Breast epithelium (tissue), 4 donors: ENCODE data around the gene HMGB4. TPM values are rescaled to one million over a fixed set of nuclear protein-coding genes. Genes with fewer than 3 reads are reported as not detected.

Experiments used
- DNase-seq, 2 donors: peaks; one replicate each; pipeline ENCODE4 v3.0.0-alpha.2; 2019; ENCODE audit warnings: low spot score in 2 of 2
- H3K27ac ChIP-seq, 2 donors: fragments of 200-600 bp; sonication (generic) in 1 of 2; one replicate each; pipeline ENCODE4 v1.5.1; 2016 to 2019; ENCODE audit warnings: mild to moderate bottlenecking in 1 of 2
- H3K27me3 ChIP-seq, 2 donors: fragments of 200-600 bp; sonication (generic) in 1 of 2; one replicate each; pipeline versions ENCODE4 v1.5.1 to v1.6.0; 2017 to 2019; ENCODE audit warnings: control low read depth in 1 of 2, mild to moderate bottlenecking in 1 of 2
- H3K36me3 ChIP-seq: fragments of 200-600 bp; one replicate; pipeline ENCODE4 v1.5.1; 2019
- H3K4me1 ChIP-seq, 2 donors: fragments of 200-600 bp; sonication (generic); one replicate each; pipeline ENCODE4 v1.5.1; 2016 to 2019; ENCODE audit warnings: control low read depth in 1 of 2
- H3K4me3 ChIP-seq, 3 donors: fragments of 200-600 bp; sonication (generic); 1 replicate in 2 of 3; 2 replicates in 1 of 3; pipeline ENCODE4 v1.5.1; 2016 to 2019; ENCODE audit warnings: mild to moderate bottlenecking in 3 of 3, moderate library complexity in 2 of 3
- H3K9me3 ChIP-seq, 2 donors: fragments of 200-600 bp; sonication (generic) in 1 of 2; one replicate each; pipeline ENCODE4 v1.5.1; 2016 to 2019; ENCODE audit warnings: control low read depth in 1 of 2
- CTCF ChIP-seq, 3 donors: fragments of 450-650 bp; IDR thresholded peaks; one replicate each; pipeline ENCODE4 v1.5.1; 2016 to 2017; ENCODE audit warnings: antibody characterized with exemption in 3 of 3, mild to moderate bottlenecking in 3 of 3, moderate library complexity in 3 of 3
- POLR2A ChIP-seq: fragments of 450-650 bp; IDR thresholded peaks from one replicate; pipeline ENCODE4 v1.6.1; 2016; ENCODE audit warnings: antibody characterized with exemption, mild to moderate bottlenecking, moderate library complexity
- POLR2AphosphoS5 ChIP-seq, 3 donors: sonication (generic); formaldehyde crosslinking; IDR thresholded peaks; one replicate each; pipeline ENCODE4 v1.6.1; 2017; ENCODE audit warnings: antibody characterized with exemption in 3 of 3
- intact Hi-C: fragments of 100-400 bp; cut with DNase I; formaldehyde crosslinking; loops from one replicate; pipeline ENCODE4 v1.15.1; 2023; ENCODE audit warnings: low total_unique reads
- total RNA-seq, 3 donors: library from RNA; depleted of rRNA; stranded (reverse); fragments of >200 nt; gene quantifications; one replicate each; pipeline ENCODE4 v1.1.0, GENCODE V29; 2016

The HMGB4 gene
- total RNA-seq, 3 donors from 2014 or later = not detected

GRCh38 chr1:33886496-33886895, 22.6 kb downstream of the HMGB4 start:
- intact Hi-C loops = no loop called here
- H3K4me3 ChIP-seq = no peak overlapping the region
- TF ChIP-seq POLR2A (no peak), CTCF (IDR thresholded peaks at IDR 0.05) (no peak), POLR2AphosphoS5 (IDR thresholded peaks at IDR 0.05) (no peak)
- no peak overlapping the region for H3K27ac ChIP-seq
- H3K36me3 ChIP-seq = no peaks in the 10 kb centered on the region
- H3K4me1 ChIP-seq = no peaks in the 10 kb centered on the region
- H3K27me3 ChIP-seq = no peaks in the 10 kb centered on the region
- no peak for DNase-seq
- H3K9me3 ChIP-seq = no peaks in the 10 kb centered on the region

- Histone ChIP-seq H3K4me3 (no peak overlapping the region), H3K9me3 (no peaks in the 10 kb centered on the region), H3K27me3 (no peaks in the 10 kb centered on the region), H3K36me3 (no peaks in the 10 kb centered on the region), H3K27ac (peak overlapping the region in 1 of 2 donors; percentile 71), H3K4me1 (no peaks in the 10 kb centered on the region)
- intact Hi-C loops = no loop called here
- TF ChIP-seq POLR2A (no peak), CTCF (IDR thresholded peaks at IDR 0.05) (no peak), POLR2AphosphoS5 (IDR thresholded peaks at IDR 0.05) (no peak)
- no peak for DNase-seq
Measured at GRCh38 chr1:33893147-33893830, 29.4 kb downstream of the HMGB4 start.

- DNase-seq = no peak
- no peak for TF ChIP-seq CTCF (IDR thresholded peaks at IDR 0.05)
- no peak for TF ChIP-seq POLR2AphosphoS5 (IDR thresholded peaks at IDR 0.05)
- no peak for TF ChIP-seq POLR2A
- H3K27ac ChIP-seq = no peak overlapping the region
- H3K36me3 ChIP-seq = no peaks in the 10 kb centered on the region
- intact Hi-C loops = no loop called here
- H3K27me3 ChIP-seq = no peaks in the 10 kb centered on the region
- H3K4me3 ChIP-seq = no peak overlapping the region
- H3K9me3 ChIP-seq = no peaks in the 10 kb centered on the region
- H3K4me1 ChIP-seq = no peaks in the 10 kb centered on the region
Measured at GRCh38 chr1:33895396-33895795, 31.5 kb downstream of the HMGB4 start.

GRCh38 chr1:33895976-33896375, 32.1 kb downstream of the HMGB4 start:
- Histone ChIP-seq H3K9me3 (no peaks in the 10 kb centered on the region), H3K4me3 (no peak overlapping the region), H3K36me3 (no peaks in the 10 kb centered on the region), H3K27me3 (no peaks in the 10 kb centered on the region), H3K4me1 (no peaks in the 10 kb centered on the region), H3K27ac (no peak overlapping the region)
- no peak for TF ChIP-seq CTCF (IDR thresholded peaks at IDR 0.05)
- TF ChIP-seq POLR2A = no peak
- TF ChIP-seq POLR2AphosphoS5 (IDR thresholded peaks at IDR 0.05) = no peak
- intact Hi-C loops = no loop called here
- DNase-seq = no peak

GRCh38 chr1:33897092-33897725, 33.3 kb downstream of the HMGB4 start:
- H3K9me3 ChIP-seq = no peaks in the 10 kb centered on the region
- H3K27me3 ChIP-seq = no peaks in the 10 kb centered on the region
- no peaks in the 10 kb centered on the region for H3K36me3 ChIP-seq
- intact Hi-C loops = no loop called here
- no peaks in the 10 kb centered on the region for H3K4me1 ChIP-seq
- no peak overlapping the region for H3K27ac ChIP-seq
- DNase-seq = no peak
- H3K4me3 ChIP-seq = no peak overlapping the region
- no peak for TF ChIP-seq POLR2A
- no peak for TF ChIP-seq CTCF (IDR thresholded peaks at IDR 0.05)
- TF ChIP-seq POLR2AphosphoS5 (IDR thresholded peaks at IDR 0.05) = no peak
